GM21390 (cell line): ENCODE results near the gene WDR35.
"Not testable (repeated sequence)": the region's sequence is repeated elsewhere in the genome, so short reads cannot be mapped to it uniquely, and the experiment has no call there.

ENCODE experiments used
- ATAC-seq: cut with Tn5 transposase; IDR thresholded peaks from one replicate; pipeline ENCODE4 v1.9.1; 2021; ENCODE audit not compliant: unreplicated experiment

The WDR35 gene

DNA sequence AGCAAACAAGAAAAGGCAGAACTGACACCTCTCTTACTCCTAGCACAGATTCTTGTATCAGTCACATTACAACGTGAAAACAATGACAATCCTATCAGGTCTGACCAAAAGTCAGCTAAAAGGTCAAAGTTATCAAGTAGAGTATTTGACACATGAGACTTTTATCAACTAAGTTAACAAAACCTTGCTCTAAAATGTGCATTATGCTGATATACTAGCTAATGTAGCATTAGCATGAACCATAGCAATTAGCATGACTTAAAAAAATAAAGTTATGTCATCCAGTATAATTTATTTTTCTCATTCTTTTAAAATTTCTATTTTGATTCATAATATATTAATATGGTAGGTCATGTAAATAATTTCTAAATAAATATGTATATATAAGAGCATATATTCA is 46.7 kb downstream of the WDR35 start:
- ATAC-seq = no peak

- no peak for ATAC-seq
These were observed 47.7 kb downstream of the WDR35 start for GRCh38 chr2:19942199-19942598.

- ATAC-seq = no peak
These were observed 52.9 kb downstream of the WDR35 start for GRCh38 chr2:19937004-19937403.

DNA sequence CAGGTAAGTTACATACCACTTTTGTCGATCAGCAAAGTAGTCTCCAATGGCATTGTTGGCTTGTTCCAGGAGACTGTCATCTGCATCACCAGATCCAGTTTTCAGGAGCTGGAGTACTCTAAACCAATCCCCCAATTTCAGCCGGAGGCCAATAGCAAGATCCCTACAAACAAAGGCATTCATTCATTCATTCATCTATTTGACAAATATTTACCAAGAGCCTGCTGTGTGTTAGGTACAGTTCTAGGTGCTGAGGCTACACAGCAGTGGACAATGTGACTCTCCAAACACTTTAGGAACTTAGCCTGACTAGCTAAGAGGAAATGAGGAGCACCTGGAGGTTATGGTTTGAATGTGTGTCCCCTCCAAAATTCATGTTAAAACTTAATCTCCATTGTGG is 53.7 kb downstream of the WDR35 start:
- no peak for ATAC-seq

DNA sequence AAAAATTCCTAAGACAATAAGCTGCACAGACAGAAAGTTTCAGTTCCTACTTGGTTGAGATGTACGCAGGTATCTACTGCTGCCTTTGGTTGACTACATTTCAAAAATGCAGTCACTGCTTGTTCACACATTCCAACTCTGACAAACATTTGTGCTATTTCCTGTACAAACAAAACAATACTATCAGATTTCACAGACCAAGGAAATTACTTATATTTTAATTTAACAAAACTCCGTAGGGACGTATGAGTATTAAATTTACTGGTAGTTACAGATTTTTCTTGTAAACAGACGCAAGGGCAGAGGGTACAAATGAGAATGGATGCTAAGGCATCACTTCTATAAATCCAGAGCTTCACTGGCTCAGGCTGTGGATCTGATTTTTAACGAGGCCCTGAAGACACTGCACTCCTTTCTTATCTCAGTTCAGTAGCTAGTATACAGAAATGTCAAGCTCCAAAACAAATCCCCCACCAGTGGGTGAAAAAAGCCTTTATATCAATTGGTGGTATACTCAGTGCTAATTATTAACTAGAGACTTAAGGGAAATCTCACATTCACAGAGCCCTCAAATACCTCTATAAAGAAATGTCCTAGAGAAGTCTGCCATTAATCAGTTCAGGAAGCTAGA is 56.4 kb downstream of the WDR35 start:
- ATAC-seq = peak; percentile 99

DNA sequence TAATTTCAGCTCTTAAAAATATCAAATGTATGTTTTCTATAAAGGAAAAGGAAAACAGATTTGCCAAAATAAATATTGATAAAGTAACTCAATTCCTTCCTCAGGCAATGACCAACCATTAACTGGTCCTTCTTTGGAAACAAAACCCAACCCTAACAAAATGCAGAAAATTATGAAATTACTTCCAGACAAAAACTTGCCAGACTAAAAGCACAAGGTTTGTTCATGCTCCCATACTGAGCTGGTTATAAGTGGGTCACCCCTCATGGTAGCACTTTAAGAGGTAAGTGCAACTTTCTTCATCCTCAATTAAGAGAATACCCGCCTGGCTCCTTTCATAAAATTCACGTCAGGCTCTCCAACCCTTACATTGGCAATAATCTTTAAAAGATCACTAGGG is 57.0 kb downstream of the WDR35 start:
- no peak for ATAC-seq

DNA sequence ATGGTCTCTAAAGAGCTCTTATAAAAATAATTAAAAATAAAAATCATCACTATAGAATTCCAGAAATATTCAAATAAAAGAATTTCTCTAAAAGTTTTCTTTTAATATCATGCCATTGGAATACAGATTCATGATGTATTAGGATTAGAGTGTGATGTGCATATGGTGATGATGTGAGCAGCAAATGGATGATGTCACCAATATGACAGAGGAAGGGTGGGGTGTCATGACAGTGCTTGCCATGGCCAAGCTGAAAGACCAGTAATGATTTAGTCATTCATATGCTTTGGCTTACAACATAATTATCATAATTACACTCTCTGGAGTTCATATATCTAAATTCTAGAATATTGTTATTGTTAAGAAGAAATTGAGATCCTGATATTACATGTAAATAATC is 60.7 kb downstream of the WDR35 start:
- no peak for ATAC-seq

- not testable (repeated sequence) for ATAC-seq
These were observed 62.1 kb downstream of the WDR35 start for GRCh38 chr2:19927816-19928215.

DNA sequence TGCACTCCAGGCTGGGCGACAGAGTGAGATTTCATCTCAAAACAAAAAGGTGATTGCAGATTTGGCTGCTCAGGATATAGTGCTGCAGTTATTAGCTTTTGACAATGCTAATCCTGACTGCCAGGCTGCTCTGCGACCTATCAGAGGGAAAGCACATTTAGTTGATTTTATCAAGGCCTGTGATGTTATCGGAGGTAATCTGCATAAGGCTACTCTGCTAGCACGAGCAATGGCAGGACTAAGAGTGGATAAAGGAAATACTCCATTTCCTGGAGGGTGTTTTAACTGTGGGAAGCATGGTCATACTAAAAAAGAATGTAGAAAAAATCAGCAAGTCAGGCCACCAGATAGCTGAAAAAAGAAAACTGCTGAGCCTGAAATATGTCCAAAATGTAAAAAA is 65.4 kb downstream of the WDR35 start:
- ATAC-seq = not testable (repeated sequence)

DNA sequence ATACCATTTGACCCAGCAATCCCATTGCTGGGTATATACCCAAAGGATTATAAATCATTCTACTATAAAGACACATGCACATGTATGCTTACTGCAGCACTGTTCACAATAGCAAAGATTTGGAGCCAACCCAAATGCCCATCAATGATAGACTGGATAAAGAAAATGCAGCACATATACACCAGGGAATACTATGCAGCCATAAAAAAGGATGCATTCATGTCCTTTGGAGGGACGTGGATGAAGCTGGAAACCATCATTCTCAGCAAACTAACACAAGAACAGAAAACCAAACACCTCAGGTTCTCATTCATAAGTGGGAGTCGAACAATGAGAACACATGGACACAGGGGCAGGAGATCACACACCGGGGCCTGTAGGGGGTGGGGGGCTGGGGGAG is 67.7 kb downstream of the WDR35 start:
- not testable (repeated sequence) for ATAC-seq

DNA sequence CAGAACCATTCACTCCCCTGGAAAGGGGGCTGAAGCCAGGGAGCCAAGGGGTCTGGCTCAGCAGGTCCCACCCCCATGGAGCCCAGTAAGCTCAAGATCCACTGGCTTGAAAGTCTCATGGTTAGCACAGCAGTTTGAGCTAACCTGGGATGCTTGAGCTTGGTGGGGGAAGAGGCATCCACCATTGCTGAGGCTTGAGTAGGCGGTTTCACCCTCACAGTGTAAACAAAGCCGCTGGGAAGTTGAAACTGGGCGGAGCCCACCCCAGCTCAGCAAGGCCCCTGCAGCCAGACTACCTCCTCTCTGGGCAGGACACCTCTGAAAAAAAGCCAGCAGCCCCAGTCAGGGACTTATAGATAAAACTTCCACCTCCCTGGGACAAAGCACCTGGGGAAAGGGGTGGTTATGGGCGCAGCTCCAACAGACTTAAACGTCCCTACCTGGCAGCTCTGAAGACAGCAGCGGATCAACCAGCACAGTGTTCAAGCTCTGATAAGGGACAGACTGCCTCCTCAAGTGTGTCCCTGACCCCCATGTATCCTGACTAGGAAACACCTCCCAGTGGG is 73.4 kb downstream of the WDR35 start:
- no peak for ATAC-seq

- no peak for ATAC-seq
These were observed 75.5 kb downstream of the WDR35 start for GRCh38 chr2:19914266-19914975.

DNA sequence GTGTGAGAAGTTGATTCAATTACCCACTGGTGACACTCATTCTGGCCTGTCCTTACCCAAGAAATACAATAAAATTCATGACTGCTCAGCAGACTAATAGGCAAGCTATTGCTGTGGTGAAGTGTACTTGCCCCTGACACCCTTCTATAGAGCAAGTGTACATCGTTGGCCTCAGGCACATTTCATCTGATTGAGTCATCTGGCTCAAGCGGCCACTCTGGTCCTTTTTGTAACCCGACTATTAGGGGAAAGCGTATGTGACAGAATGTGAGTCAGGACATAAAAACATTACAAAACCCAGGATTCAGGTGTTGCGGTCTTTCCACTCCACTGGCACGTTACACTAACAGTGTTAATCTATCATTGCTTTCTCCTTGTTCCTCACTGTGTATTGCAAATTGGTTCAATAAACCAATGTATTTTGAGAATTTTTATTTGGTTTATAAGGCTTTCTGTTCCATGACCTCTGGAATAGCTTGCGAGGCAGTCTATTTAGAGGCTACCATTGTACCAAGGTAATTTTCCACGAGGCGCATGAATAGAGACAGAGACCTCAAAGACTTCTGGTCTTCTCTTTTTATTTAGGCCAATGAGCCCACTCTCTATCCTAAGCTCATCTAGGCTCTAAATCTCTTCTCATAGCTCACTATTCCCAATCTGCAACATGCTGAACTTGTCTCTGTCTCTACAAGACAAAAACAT is 77.9 kb downstream of the WDR35 start:
- ATAC-seq = no peak

- ATAC-seq = peak; percentile 0
These were observed 87.6 kb downstream of the WDR35 start for GRCh38 chr2:19902216-19902740.

DNA sequence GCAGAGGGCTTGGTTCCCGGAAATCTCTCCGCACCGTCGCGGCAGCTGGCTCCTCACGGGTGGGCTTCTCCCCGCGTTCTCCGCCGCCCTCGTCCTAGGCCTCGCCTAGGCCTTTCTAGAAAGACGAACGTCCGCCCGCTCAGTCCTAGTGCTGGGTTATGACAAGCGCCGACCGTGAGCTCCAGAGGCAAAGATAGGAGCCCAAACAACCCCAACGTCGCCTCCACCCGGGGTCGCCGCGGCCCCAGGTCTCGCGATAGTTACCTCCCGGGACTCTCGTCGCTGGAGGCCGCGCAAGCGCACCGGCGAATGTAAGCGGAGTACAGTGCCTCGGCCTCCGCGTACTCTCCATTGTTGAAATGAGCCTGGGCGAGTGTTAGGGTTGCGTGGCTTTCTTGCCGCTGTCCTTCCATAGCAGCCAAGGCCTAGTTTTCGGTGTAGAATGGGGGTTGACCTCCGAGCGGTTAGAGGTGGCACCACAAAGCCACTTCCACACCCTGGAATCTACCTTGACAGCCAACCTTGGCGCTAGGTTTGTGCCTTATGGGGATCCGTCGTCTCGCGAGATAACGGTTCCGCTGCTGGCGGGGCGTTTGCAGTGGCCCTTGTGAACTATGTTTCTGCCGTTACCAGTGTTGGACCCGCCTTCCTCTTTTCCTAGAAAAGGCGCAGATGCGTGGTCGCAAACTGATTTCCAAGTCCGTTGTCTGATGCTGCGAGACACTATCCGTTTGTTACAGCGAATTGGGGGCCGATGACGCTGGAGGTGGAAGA is 88.3 kb downstream of the WDR35 start, which contains the start of gene TTC32:
TSS of gene TTC32 (minus strand) at position 542 of the 774 bp plus-strand sequence. CDS start at position 413, 129 bp downstream.
- ATAC-seq = peak; percentile 83

- peak; percentile 3 for ATAC-seq
These were observed 88.9 kb downstream of the WDR35 start for GRCh38 chr2:19900931-19901441.

DNA sequence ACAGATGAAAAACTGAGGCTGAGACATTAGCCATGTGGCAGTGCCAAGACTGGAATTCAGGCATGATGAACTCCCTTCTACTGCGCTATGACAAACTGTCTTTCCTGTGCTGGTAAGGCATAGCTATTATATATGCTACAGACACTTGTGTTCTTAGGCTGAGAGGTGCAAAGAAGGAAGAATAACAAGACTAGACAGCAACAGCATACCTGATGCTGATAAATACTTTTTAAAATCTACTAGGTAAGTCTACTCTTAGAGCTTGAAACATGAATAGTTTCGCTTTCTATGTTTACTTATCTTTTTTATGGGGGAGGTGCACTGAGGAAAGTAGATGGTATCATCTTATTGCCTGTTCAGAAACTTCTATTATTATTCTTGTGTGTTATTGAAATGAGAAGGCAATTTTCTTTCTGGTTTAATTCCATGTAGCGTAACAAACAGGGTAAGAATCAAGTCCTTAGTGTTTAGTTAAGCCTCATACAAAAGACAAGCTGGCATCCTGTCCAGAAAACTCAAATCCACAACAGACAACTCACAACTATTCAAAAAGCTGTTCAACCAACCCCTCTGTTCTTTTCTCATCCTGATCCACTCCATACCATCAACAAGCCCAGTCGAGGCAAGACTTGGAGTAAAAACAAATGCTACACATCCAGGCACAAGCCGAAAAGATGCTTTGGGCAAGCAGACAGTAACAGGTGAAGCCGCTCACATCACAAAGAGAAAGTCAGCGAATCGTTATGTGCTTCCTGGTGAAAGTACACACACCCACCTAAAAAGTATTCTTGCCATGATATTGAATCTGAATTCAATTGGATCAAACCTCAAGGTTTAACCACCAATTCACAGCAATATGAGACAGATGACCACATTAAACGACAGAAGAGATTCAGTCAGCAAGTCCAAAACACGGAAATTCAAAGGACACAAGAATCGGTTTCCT is 89.6 kb downstream of the WDR35 start:
- peak; percentile 32 for ATAC-seq

- no peak for ATAC-seq
These were observed 91.1 kb downstream of the WDR35 start for GRCh38 chr2:19898592-19899329.
